ENCODE results near the gene C4A.
"Not testable (repeated sequence)": the region's sequence is repeated elsewhere in the genome, so short reads cannot be mapped to it uniquely, and the experiment has no call there.

DNA sequence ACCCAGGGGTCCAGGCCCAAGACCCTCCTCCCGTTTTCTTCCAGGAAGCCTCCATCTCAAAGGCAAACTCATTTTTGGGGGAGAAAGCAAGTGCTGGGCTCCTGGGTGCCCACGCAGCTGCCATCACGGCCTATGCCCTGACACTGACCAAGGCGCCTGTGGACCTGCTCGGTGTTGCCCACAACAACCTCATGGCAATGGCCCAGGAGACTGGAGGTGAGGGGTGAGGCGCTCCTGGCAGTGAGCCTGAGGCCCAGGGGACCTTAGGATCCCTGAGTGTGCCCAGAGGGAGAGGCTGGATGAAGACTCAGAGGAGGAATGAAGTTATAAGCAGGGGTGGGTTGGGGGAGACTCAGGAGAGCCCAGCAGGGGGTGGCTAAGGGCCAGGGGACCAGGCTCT is 14.5 kb downstream of the C4A start:
- TF ChIP-seq, protein P1, sequence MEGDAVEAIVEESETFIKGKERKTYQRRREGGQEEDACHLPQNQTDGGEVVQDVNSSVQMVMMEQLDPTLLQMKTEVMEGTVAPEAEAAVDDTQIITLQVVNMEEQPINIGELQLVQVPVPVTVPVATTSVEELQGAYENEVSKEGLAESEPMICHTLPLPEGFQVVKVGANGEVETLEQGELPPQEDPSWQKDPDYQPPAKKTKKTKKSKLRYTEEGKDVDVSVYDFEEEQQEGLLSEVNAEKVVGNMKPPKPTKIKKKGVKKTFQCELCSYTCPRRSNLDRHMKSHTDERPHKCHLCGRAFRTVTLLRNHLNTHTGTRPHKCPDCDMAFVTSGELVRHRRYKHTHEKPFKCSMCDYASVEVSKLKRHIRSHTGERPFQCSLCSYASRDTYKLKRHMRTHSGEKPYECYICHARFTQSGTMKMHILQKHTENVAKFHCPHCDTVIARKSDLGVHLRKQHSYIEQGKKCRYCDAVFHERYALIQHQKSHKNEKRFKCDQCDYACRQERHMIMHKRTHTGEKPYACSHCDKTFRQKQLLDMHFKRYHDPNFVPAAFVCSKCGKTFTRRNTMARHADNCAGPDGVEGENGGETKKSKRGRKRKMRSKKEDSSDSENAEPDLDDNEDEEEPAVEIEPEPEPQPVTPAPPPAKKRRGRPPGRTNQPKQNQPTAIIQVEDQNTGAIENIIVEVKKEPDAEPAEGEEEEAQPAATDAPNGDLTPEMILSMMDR (IDR thresholded peaks at IDR 0.05) = not testable (repeated sequence)
- TF ChIP-seq POLR2A (IDR thresholded peaks at IDR 0.05) = not testable (repeated sequence)

Data from heart left ventricle (tissue), 13 donors.